Mucosa of rectum (tissue), 2 donors: Measurements from ENCODE around the gene CTNND2.

Experiments used
- H3K27ac ChIP-seq, 2 donors: one replicate each; pipeline ENCODE4 v1.7.0; 2013; ENCODE audit warnings: inconsistent platforms in 2 of 2, low read depth in 2 of 2, low read length in 2 of 2
- H3K27me3 ChIP-seq, 2 donors: one replicate each; pipeline ENCODE4 v1.7.0; 2013; ENCODE audit warnings: low read length in 2 of 2; ENCODE audit not compliant: control insufficient read depth in 2 of 2, insufficient read depth in 2 of 2
- H3K36me3 ChIP-seq, 2 donors: one replicate each; pipeline ENCODE4 v1.7.0; 2013; ENCODE audit warnings: low read length in 2 of 2; ENCODE audit not compliant: control insufficient read depth in 2 of 2, insufficient read depth in 2 of 2
- H3K4me1 ChIP-seq, 2 donors: one replicate each; pipeline ENCODE4 v1.7.0; 2013; ENCODE audit warnings: low read length in 2 of 2, mild to moderate bottlenecking in 1 of 2; ENCODE audit not compliant: control insufficient read depth in 2 of 2, insufficient read depth in 2 of 2
- H3K4me3 ChIP-seq, 2 donors: one replicate each; pipeline ENCODE4 v1.7.0; 2013; ENCODE audit warnings: low read length in 2 of 2
- H3K9ac ChIP-seq, 2 donors: one replicate each; pipeline ENCODE4 v1.7.0; 2013; ENCODE audit warnings: low read length in 2 of 2, low read depth in 1 of 2, mild to moderate bottlenecking in 1 of 2
- H3K9me3 ChIP-seq, 2 donors: one replicate each; pipeline ENCODE4 v1.7.0; 2013; ENCODE audit warnings: low read length in 2 of 2; ENCODE audit not compliant: control insufficient read depth in 2 of 2
- donor health status: healthy.
- donor health status: Normal muscosa, but diverticular disease.

The CTNND2 gene

DNA sequence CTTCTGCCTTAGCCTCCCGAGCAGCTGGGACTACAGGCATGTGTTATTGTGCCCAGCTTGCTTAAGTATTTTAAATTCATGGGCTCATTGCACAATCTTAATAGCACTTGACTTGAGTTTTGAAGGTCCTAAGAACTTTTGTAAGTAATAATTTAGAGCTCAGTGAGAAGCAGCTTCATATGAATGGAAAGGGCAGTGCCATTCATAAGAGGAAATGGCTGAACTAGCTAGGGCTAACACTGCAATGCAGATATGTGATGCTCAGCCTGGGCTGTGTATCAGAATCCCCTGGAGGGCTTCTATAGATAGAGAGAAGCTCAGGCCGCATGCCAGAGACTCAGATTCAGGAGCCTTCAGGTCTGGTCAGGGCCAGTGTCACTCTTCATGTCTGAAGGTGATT is 847.7 kb downstream of the CTNND2 start:
- no peaks in the 10 kb centered on the region for H3K27me3 ChIP-seq
- H3K36me3 ChIP-seq = no peaks in the 10 kb centered on the region
- no peak overlapping the region for H3K9ac ChIP-seq
- no peak overlapping the region for H3K27ac ChIP-seq
- H3K4me1 ChIP-seq = no peaks in the 10 kb centered on the region
- no peak overlapping the region for H3K4me3 ChIP-seq
- H3K9me3 ChIP-seq = peaks cover 0 to 2% of the 10 kb centered on the region in 2 donors

GRCh38 chr5:11054014-11054413 is 850.2 kb downstream of the CTNND2 start:
- H3K36me3 ChIP-seq = no peaks in the 10 kb centered on the region
- no peaks in the 10 kb centered on the region for H3K27me3 ChIP-seq
- H3K4me3 ChIP-seq = no peak overlapping the region
- H3K27ac ChIP-seq = no peak overlapping the region
- peaks cover 0 to 2% of the 10 kb centered on the region in 2 donors for H3K9me3 ChIP-seq
- H3K9ac ChIP-seq = no peak overlapping the region
- H3K4me1 ChIP-seq = no peaks in the 10 kb centered on the region

- H3K36me3 ChIP-seq = no peaks in the 10 kb centered on the region
- no peaks in the 10 kb centered on the region for H3K4me1 ChIP-seq
- no peak overlapping the region for H3K4me3 ChIP-seq
- H3K9me3 ChIP-seq = no peaks in the 10 kb centered on the region
- H3K27me3 ChIP-seq = no peaks in the 10 kb centered on the region
- no peak overlapping the region for H3K9ac ChIP-seq
- H3K27ac ChIP-seq = no peak overlapping the region
Observed at GRCh38 chr5:11052871-11053270, 851.4 kb downstream of the CTNND2 start.

DNA sequence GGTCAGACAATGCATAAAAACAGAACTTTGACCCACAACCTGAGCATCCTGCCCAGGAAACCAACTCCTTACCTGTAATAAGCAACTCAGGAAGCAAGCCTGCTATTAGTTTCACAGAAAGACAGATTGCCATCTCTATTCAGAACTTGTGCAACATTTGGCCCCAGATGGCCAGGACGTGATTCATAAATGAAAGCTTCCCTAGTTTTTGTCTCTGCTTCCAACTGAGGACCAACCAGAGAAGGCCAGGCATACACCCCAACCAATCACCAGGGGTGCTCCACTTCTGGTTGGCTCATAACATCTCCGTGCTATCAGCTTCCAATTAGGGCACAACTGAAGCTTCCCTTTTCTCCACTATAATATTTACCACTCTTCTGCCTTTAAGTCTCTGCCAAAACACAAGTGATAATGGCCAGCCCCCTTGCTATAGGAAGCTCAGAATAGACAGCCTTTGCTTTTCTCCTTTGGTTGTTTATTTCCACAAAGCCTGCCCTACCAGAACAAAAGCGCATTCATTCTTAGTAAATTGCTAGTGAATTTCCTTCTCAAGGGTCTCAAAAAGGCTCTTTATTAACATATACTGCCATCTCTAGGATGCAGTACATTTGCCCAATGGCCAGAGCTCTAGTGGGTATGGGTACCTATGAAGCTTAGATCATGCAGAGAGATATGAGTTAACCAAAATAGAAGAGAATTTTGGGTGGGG is 853.5 kb downstream of the CTNND2 start:
- Histone ChIP-seq H3K4me1 (no peaks in the 10 kb centered on the region), H3K9me3 (no peaks in the 10 kb centered on the region), H3K27ac (no peak overlapping the region), H3K4me3 (no peak overlapping the region), H3K9ac (no peak overlapping the region), H3K36me3 (no peaks in the 10 kb centered on the region), H3K27me3 (no peaks in the 10 kb centered on the region)

DNA sequence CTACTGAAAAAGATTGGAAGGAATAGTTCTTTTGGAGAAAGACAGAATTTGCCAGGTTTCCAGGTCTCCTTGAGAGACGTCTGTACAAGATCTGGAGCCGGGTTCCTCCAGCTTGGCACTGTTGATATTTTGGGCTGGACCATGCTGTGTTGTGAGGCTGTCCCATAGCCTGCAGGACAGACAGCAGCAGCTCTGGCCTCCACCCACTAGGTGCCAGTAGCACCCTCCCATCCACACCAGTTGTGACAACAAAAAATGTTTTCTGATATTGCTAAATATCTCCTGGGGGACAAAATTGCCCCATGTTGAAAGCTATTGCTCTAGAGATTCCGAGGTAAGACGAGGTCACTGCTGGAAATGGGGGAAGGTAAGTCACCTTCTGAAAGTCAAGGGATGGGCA is 855.5 kb downstream of the CTNND2 start:
- Histone ChIP-seq H3K4me1 (no peaks in the 10 kb centered on the region), H3K9ac (no peak overlapping the region), H3K9me3 (no peaks in the 10 kb centered on the region), H3K4me3 (no peak overlapping the region), H3K36me3 (no peaks in the 10 kb centered on the region), H3K27me3 (no peaks in the 10 kb centered on the region), H3K27ac (no peak overlapping the region)

DNA sequence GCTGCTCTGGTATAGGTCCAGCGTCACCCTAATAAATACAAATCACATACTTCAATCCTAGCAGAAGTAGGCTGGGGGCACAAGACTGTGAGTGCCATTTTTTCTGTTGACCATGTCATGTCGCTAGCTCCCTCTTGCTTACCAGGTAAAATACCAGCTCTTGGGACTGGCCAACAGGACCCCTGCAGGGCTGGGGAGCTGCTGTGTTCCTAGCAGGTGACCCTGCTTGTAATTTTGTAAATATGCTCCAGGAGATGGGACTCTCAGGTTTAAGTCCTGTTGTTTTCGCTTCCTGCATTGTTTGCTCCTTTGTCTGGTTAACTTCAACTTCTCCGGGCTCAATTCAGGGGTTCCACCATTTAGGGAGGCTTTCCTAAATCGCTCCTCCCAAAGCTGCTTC is 856.6 kb downstream of the CTNND2 start:
- Histone ChIP-seq H3K36me3 (no peaks in the 10 kb centered on the region), H3K27ac (no peak overlapping the region), H3K4me3 (no peak overlapping the region), H3K9me3 (no peaks in the 10 kb centered on the region), H3K27me3 (no peaks in the 10 kb centered on the region), H3K4me1 (no peaks in the 10 kb centered on the region), H3K9ac (no peak overlapping the region)

DNA sequence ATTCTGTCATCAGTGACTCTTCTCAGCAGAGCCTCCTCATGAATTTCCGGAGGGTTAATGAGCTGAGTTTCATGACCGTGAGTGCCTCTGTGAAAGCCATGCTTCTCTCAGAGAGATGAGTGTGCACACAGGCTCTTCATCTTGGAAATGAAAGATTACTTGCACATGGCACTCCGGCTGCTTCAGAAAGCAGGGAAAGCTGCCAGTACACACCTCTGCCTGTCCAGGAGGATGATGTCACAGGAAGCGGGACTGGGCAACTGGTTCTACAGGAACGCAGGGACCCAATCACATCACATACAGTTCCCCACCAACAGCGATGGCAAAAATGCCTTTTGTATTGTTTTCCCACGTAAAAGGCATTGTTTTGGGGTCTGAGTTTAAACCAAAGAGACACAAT is 857.2 kb downstream of the CTNND2 start:
- Histone ChIP-seq H3K27ac (no peak overlapping the region), H3K4me3 (no peak overlapping the region), H3K9me3 (no peaks in the 10 kb centered on the region), H3K4me1 (no peaks in the 10 kb centered on the region), H3K36me3 (no peaks in the 10 kb centered on the region), H3K9ac (no peak overlapping the region), H3K27me3 (no peaks in the 10 kb centered on the region)

DNA sequence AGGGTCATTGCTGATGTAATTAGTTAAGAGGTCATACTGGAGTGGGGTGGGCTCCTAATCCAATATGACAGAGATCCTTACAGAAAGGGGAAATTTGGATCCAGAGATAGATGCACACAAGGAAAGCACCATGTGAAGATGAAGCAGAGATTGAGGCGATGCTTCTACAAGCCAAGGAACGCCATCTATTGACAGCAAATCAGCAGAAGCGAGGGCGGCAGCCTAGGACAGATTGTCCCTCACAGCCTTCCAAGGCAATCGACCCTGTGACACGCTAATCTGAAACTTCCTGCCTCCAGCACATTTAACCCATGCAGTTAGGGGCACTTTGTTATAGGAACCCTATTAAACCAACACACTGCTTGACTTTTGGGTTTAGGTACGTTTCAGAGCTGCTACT is 858.1 kb downstream of the CTNND2 start:
- H3K27me3 ChIP-seq = no peaks in the 10 kb centered on the region
- no peaks in the 10 kb centered on the region for H3K9me3 ChIP-seq
- no peak overlapping the region for H3K9ac ChIP-seq
- H3K4me3 ChIP-seq = no peak overlapping the region
- H3K27ac ChIP-seq = no peak overlapping the region
- H3K4me1 ChIP-seq = no peaks in the 10 kb centered on the region
- no peaks in the 10 kb centered on the region for H3K36me3 ChIP-seq

DNA sequence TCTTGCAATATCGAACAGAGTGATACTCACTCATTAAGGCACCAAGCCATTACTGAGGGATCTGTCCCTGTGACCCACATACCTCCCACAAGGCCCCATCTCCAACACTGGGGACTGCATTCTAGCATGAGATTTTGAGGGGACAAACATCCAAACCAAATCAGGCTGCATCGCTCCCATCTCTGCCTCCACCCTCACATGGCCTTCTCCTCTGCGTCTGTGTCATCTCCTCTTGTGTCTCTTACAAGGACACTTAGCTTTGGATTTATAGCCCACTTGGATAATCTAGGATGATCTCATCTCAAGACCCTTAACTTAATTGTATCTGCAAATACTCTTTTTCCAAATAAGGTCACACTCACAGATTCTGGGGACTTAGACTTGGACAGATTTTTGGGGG is 858.8 kb downstream of the CTNND2 start:
- Histone ChIP-seq H3K9ac (no peak overlapping the region), H3K4me1 (no peaks in the 10 kb centered on the region), H3K4me3 (no peak overlapping the region), H3K36me3 (no peaks in the 10 kb centered on the region), H3K9me3 (no peaks in the 10 kb centered on the region), H3K27me3 (no peaks in the 10 kb centered on the region), H3K27ac (no peak overlapping the region)

DNA sequence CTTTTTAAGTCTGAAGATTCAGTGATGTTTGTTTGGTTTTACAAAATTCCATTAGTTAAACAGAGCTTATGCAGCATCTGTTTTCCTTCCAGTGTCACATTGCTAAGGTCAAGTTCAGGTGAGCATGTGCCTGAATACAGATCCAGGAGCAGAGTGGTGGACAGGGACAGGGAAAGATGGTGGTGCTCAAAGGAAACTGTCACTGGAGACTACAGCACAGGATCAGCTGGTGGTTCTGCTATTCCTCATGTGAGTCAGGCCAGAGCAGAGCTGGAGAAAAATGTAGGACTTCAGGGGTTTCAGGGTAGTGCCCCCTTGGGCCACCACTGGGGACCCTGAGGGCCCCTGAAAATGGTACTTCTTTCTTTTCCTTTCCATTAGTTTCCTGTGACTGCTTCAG is 859.7 kb downstream of the CTNND2 start:
- Histone ChIP-seq H3K27ac (no peak overlapping the region), H3K4me3 (no peak overlapping the region), H3K36me3 (no peaks in the 10 kb centered on the region), H3K4me1 (no peaks in the 10 kb centered on the region), H3K9me3 (no peaks in the 10 kb centered on the region), H3K9ac (no peak overlapping the region), H3K27me3 (no peaks in the 10 kb centered on the region)

DNA sequence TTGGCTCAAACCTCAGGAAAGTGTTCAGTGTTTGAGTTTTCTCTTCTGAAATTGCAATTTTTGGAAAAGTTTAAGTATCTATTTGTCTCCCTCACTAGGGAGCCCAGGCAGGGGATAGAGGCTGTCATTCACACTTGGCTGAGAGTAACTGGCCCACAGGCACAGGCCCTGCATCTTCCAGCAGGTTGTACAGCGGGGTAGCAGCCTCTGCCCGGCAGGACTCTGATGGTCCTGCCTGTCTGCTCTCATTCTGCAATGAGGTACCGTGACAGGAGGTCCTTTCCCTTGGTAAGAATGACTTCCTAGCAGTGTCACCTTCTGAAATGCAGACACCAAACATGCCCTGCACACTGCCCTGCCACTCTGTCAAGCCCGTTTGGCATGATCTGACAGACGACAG is 860.4 kb downstream of the CTNND2 start:
- H3K9ac ChIP-seq = no peak overlapping the region
- H3K27ac ChIP-seq = no peak overlapping the region
- H3K9me3 ChIP-seq = no peaks in the 10 kb centered on the region
- H3K4me1 ChIP-seq = no peaks in the 10 kb centered on the region
- no peaks in the 10 kb centered on the region for H3K36me3 ChIP-seq
- H3K27me3 ChIP-seq = no peaks in the 10 kb centered on the region
- no peak overlapping the region for H3K4me3 ChIP-seq
